ENCODE measurements around the gene PSORS1C1. TPM values are rescaled to one million over a fixed set of nuclear protein-coding genes. Genes with fewer than 3 reads are reported as not detected.

PSORS1C1 gene
- polyA plus RNA-seq, 1 donor (not counting 4 experiments of a cell fraction or from before 2014, with no cell fraction given), result 5.7 TPM

- H3K4me3 ChIP-seq (ENCODE audit: control insufficient read depth in 2 of 3, extremely low read depth in 1 of 3, insufficient read depth in 2 of 3, low read depth in 1 of 3, low read length in 3 of 3), result no peak overlapping the region
- FAIRE-seq, result no peak
Observed at GRCh38 chr6:31096656-31097055, 17.9 kb upstream of the PSORS1C1 start.

GRCh38 chr6:31098449-31098938 is 16.1 kb upstream of the PSORS1C1 start:
- H3K27me3 ChIP-seq (ENCODE audit: control insufficient read depth, extremely low read depth, insufficient read depth, low read length), result no peaks in the 10 kb centered on the region
- H4K20me1 ChIP-seq (ENCODE audit: control insufficient read depth, extremely low read depth, insufficient read depth, low read length), result no peaks in the 10 kb centered on the region
- H3K4me3 ChIP-seq (ENCODE audit: control insufficient read depth in 2 of 3, extremely low read depth in 1 of 3, insufficient read depth in 2 of 3, low read depth in 1 of 3, low read length in 3 of 3), result no peak overlapping the region
- no peak for FAIRE-seq
- no peaks in the 10 kb centered on the region for H3K79me2 ChIP-seq (ENCODE audit: control insufficient read depth, insufficient read depth, low read length)
- DNase-seq (ENCODE audit: low read depth, low spot score), result no peak
- peaks cover 16% of the 10 kb centered on the region for H3K4me1 ChIP-seq (ENCODE audit: control insufficient read depth, extremely low read depth, insufficient read depth, low read length)
- no peak overlapping the region for H3K4me2 ChIP-seq (ENCODE audit: control insufficient read depth, extremely low read depth, insufficient read depth, low read depth, low read length)
- no peaks in the 10 kb centered on the region for H3K9me3 ChIP-seq (ENCODE audit: control insufficient read depth, low read depth, low read length)
- H3K27ac ChIP-seq (ENCODE audit: control insufficient read depth, insufficient read depth, low read length), result no peak overlapping the region
- TF ChIP-seq EZH2 (IDR thresholded peaks at IDR 0.05; ENCODE audit: low read length) (no peak), CTCF (optimal IDR thresholded peaks at IDR 0.05 in 1 of 3, IDR thresholded peaks at IDR 0.05 in 1 of 3, conservative IDR thresholded peaks at IDR 0.05 in 1 of 3; ENCODE audit: extremely low read depth in 1 of 3, insufficient read depth in 2 of 3, low read length in 3 of 3) (no peak)
- H3K36me3 ChIP-seq (ENCODE audit: control insufficient read depth in 2 of 2, extremely low read depth in 1 of 2, insufficient read depth in 2 of 2, low read length in 2 of 2), result no peaks in the 10 kb centered on the region
- dilution Hi-C loops (cut with MboI; ENCODE audit: extremely low pct_ligation_motif_present, low sequenced_read_pairs), result no loop called here
- no peak overlapping the region for H2AFZ ChIP-seq (ENCODE audit: control insufficient read depth, low read length)
- H3K9me1 ChIP-seq (ENCODE audit: control insufficient read depth, extremely low read depth, insufficient read depth, low read length), result no peaks in the 10 kb centered on the region
- no peak overlapping the region for H3K9ac ChIP-seq (ENCODE audit: control insufficient read depth, extremely low read depth, insufficient read depth, low read length)

More at GRCh38 chr6:31096656-31097055, 17.9 kb upstream of the PSORS1C1 start:
- H4K20me1 ChIP-seq (ENCODE audit: control insufficient read depth, extremely low read depth, insufficient read depth, low read length), result no peaks in the 10 kb centered on the region
- no peak overlapping the region for H3K27ac ChIP-seq (ENCODE audit: control insufficient read depth, insufficient read depth, low read length)
- H3K4me2 ChIP-seq (ENCODE audit: control insufficient read depth, extremely low read depth, insufficient read depth, low read depth, low read length), result no peak overlapping the region
- peaks cover 10% of the 10 kb centered on the region for H3K4me1 ChIP-seq (ENCODE audit: control insufficient read depth, extremely low read depth, insufficient read depth, low read length)
- H3K36me3 ChIP-seq (ENCODE audit: control insufficient read depth in 2 of 2, extremely low read depth in 1 of 2, insufficient read depth in 2 of 2, low read length in 2 of 2), result no peaks in the 10 kb centered on the region
- DNase-seq (ENCODE audit: low read depth, low spot score), result no peak
- TF ChIP-seq EZH2 (IDR thresholded peaks at IDR 0.05; ENCODE audit: low read length) (no peak), CTCF (optimal IDR thresholded peaks at IDR 0.05 in 1 of 3, IDR thresholded peaks at IDR 0.05 in 1 of 3, conservative IDR thresholded peaks at IDR 0.05 in 1 of 3; ENCODE audit: extremely low read depth in 1 of 3, insufficient read depth in 2 of 3, low read length in 3 of 3) (no peak)
- dilution Hi-C loops (cut with MboI; ENCODE audit: extremely low pct_ligation_motif_present, low sequenced_read_pairs), result no loop called here
- no peaks in the 10 kb centered on the region for H3K27me3 ChIP-seq (ENCODE audit: control insufficient read depth, extremely low read depth, insufficient read depth, low read length)
- no peak overlapping the region for H2AFZ ChIP-seq (ENCODE audit: control insufficient read depth, low read length)
- H3K79me2 ChIP-seq (ENCODE audit: control insufficient read depth, insufficient read depth, low read length), result no peaks in the 10 kb centered on the region
- no peak overlapping the region for H3K9ac ChIP-seq (ENCODE audit: control insufficient read depth, extremely low read depth, insufficient read depth, low read length)
- no peaks in the 10 kb centered on the region for H3K9me3 ChIP-seq (ENCODE audit: control insufficient read depth, low read depth, low read length)
- no peaks in the 10 kb centered on the region for H3K9me1 ChIP-seq (ENCODE audit: control insufficient read depth, extremely low read depth, insufficient read depth, low read length)

All from keratinocyte (primary cell).